Stimulated activated CD4-positive, alpha-beta T cell treated with anti-CD3 and anti-CD28 coated beads, Interleukin-15, amount 100 ng/mL, for 48 hours (primary cell): Measurements from ENCODE around the gene SPAG9.
"Not testable (repeated sequence)": the region's sequence is repeated elsewhere in the genome, so short reads cannot be mapped to it uniquely, and the experiment has no call there.

Source experiments
- DNase-seq, 2 donors: peaks; one replicate each; pipeline ENCODE4 v3.0.0-alpha.2; 2020; ENCODE audit warnings: low read depth in 2 of 2

Gene SPAG9

DNA sequence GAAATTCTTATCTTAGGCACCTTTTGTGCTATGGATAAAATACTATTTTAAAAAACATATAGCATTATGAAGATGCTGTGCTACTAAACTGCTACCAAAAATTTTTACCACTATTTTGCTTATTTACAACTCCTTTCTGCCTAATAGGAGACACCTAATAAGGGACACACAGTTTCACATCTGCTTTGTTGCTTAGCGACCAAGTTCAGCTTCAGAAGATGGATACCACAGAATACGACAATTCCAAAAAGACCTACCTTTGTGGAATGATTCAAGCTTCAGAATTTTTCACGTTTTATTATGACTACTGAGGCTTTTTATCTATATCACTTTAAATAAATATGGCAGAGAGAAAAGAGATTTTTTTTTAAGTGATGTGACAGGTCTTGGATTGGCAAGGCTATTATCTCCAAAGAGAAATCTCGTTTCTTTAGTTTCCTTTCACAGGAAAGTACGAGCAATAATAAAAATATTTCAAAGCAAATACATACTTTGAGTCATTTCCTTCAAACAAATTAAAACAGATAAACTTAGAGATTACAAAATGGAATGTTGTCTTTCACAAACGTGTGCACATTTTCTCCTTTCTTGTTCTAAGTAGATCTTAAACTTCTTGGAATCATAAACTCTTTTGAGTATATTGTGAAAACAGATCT, 35.4 kb downstream of the SPAG9 start:
- no peak for DNase-seq

DNA sequence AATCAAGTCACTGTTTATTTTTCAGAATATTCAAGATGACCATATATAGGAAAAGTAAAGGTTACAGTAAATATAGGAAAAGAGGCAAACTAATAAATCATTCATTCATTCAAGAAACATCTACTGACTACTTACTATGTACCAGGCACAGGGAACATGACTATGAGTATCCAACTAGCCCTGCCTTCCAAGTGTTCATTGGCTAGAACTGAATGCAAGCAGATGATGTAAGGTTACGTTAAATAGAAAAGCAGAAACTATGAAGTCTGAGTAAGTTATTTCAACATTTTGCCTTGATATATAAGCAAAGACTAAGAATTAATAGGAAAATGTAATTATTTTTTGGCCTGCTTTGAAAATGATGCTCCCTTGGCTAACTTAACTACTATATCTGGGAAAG, 36.7 kb downstream of the SPAG9 start:
- no peak for DNase-seq

DNA sequence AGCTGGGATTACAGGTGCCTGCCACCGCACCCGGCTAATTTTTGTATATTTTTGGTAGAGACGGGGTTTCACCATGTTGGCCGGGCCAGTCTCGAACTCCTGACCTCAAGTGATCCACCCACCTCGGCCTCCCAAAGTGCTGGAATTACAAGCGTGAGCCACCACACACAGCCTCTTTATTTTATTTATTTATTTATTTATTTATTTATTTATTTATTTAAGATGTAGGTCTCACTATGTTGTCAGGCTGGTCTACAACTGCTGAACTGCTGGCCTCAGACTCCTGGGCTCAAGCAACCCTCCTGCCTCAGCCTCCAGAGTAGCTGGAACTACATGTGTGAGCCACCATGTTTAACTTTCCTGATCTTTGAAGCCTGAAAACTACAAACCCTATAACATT, 37.3 kb downstream of the SPAG9 start:
- DNase-seq = not testable (repeated sequence)

DNA sequence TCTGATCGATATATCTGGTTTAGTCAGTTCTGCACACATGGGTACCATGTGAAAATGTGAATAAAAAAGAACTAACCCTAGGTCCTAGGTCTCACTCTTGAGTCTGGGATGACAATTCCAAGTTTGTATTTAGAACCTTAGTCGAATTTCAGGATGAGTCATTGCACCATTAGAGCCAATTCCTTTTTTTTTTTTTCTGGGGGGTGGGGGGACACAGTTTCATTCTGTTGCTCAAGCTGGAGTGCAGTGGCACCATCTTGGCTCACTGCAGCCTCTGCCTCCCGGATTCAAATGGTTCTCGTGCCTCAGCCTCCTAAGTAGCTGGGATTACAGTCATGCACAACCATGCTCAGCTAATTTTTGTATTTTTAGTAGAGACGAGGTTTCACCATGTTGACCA, 41.6 kb downstream of the SPAG9 start:
- DNase-seq = no peak

DNA sequence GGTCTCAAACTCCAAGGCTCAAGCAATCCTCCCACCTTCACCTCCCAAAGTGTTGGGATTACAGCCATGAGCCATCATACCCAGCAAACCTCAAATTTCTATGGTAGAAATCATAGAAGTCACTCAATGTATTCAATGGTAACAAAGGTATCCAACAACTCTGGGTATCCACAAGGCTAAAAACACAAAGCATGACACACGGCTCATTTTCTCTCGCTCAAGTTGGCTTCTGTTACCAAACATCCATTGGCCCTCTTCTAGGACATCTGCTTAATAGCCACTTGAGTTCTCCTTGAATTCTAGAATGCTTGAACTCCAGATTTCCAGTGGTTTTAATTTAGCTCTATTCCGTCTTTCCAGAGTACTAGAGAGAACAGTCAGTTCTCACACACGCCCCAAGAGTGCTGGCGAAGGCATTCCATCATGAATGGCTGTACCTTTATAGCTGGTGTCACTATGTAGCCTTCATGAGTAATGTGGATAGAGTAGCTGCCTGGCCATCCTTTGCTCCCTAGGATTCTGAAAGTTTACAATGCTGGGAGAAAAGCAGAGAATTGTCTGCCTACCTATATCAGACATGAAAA, 42.6 kb downstream of the SPAG9 start:
- no peak for DNase-seq

DNA sequence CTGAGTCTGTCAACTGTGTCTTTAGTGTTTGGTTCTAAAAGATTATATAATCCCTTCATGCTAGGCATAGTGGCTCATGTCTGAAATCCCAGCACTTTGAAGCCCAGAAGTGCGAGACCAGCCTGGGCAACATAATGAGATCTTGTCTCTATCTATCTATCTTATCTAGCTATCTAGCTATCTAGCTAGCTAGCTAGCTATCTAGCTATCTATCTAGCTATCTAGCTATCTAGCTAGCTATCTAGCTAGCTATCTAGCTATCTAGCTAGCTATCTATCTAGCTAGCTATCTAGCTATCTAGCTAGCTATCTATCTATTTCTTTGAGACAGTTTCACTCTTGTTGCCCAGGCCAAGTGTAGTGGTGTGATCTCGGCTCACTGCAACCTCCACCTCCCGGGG, 43.8 kb downstream of the SPAG9 start:
- DNase-seq = no peak

DNA sequence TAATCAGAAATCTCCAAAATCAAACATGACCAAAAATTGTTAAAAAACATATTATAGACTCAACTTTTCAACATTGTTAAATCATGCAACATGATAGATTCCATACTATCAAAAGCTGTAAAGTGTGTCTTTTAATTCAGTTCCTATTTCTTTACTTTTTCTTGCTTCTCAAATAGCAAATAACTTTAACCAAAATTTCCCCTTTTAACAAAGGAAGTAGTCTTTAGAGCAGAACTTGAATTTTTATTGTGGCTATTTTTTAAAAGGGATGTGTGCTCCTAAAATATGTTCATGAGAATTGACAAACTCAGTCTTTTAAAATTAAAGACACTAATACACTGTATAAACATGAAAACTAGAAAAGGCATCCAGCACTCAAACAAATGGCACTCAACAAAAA, 49.1 kb downstream of the SPAG9 start:
- DNase-seq = no peak

DNA sequence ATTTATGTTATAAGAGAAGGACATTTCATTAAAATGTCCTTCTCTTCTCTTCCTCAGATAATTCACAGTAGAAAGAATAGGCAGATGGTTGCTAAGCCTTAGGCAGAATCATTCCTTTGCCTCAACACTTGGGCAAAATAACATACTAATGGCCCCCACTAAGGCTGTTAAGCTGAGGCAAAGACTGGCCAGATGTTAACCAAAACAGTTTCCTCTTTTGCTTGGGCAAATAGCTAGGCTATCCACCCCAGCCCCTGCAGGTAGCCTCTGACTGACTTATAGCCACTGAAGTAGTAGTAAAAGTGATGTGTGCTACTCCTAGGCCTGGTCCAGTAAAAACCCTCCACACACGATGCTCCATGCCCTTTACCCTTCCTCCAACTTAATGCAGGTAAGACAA, 55.2 kb downstream of the SPAG9 start:
- no peak for DNase-seq

DNA sequence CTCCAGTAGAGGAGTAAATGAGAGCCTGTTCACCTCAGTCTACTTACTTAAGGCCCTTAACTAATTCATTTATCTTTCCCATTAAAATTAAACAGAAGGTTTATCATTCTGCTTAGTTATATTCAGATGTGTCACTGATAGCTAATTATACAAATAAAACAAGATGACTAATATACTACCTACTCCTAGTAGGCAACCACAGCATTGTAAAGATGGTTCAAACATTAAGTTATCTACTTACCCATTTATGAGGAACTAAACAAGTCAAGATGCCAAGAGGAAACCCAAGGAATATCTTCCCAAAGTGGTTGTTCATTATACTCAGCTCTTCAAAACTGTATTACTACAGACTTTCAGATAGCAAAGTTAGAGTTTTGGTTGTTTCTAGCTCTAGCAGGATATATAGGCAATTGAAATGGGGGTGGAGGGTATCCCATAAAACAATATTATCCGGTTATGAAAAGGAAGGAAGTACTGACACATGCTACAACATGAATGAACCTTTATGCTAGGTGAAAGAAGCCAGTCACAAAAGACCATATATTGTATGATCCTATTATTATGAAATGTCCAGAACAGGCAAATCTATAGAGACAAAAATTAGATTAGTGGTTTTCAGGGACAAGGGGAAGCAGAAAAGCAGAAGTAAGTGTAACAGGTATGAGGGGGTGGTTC, 56.5 kb downstream of the SPAG9 start:
- no peak for DNase-seq

DNA sequence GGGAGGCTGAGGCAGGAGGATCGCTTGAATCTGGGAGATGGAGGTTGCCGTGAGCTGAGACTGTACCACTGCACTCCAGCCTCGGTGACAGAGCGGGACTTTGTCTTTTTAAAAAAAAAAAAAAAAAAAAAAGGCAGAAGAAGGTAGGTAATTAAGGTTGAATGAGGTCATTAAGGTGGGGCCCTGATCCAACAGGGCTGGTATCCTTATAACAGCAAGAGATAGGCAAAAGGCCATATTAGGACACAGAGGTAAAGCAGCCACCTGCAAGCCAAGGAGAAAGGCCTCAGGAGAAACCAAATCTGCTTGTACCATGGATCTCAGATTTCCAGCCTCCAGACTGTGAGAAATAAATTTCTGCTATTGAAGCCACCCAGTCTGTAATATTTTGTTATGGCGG, 60.3 kb downstream of the SPAG9 start:
- DNase-seq = no peak

DNA sequence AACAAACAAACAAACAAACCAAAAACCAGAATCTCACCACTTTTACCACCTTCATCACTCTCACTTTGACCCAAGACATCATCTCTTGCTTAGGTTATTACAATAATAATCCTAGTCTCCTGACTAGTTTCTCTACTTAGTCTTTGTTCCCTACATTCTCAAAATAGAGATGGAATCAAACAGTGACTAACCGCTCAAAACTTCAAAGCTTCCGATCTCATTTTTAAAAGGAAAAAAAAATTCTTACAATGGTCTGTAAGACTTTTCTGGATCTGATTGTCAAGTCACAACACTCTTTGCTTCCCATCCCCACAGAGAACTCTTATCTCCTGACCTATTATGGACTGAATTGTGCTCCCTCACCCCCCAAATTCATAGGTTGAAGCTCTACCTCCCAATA, 60.9 kb downstream of the SPAG9 start:
- DNase-seq = no peak

DNA sequence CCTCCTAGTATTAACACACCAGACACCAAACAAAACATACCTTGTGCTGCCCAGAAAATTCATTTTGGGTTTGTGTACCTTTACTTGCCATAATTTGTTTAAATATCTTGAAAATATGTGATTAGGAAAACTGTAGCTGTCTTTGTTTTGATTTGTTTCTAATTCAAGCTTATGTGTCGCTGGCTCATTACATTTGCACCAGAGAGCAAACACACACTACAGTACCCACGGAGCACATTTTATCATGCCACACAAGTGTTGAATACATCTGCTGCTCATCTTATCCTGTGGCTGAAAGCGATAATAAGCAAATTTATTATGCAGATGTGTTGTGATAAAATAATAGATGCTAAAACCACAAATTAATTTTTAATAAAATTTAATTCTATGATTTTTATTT, 63.1 kb downstream of the SPAG9 start:
- no peak for DNase-seq

DNA sequence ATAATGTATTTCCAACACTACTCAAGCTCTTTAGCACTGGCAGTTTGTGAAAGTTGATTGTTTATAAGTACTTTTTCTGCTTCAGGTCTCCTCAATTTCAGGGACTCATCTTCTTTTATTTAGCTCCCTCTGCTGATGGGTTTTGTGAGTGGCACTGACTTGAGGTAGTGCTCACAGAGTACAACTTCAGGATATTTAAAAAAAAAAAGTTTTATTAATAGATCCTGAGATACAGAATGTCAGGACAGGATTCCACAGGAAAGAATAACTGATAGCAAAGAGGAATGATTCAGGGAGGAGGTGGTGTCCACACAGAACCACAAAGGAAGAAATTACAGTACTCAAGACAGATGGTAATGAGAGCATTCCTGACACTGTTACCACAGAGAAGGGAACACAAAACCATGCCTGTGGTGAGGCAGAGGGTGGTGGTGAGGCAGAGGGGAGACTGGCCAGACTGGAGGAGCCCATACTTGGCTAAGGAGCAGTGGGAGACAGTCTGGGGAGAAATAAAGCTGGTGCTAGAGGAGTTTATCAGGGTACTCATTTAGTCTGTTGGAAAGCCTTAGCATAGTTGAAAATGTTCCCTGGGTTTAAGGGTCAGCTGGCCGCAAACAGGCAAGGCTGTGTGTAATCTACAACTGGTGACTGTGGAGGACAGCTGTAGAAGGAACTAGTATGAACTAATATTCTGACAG, 63.7 kb downstream of the SPAG9 start:
- DNase-seq = no peak

DNA sequence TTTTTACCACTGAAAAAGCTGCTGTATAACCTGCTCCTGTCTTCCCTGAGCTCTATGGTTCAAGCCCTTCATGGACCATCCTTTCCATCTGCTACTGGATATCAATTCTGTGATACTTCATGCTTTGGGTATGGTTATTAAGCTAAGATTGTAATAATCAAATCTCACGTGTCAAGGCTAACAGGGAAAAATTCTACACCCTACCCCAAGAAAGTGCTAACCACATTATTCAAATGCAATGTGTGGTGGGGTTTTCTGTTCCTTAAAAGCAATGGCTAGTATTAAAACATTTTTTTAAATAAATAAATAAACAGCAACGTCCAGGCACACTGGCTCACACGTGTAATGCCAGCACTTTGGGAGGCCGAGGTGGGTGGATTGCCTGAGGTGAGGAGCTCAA, 65.9 kb downstream of the SPAG9 start:
- DNase-seq = no peak

DNA sequence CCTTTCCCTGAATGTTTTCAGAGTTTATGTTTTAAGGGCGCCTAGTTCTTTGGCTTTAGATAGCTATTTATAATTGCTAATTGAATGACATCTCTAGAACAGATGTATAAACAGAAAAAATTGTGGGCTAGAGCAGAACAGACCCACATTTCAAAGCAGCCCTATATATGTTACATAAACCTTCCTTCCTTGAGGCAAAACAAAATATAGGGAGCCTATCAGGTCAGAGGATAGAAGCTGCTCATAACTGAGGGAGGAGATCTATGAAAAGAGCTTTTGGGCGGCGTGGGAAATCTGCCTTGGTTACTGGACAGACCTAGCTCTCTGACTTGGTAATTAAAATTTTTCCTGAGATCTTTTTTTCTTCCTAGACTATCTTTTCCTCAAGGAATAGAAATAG, 68.4 kb downstream of the SPAG9 start:
- no peak for DNase-seq

DNA sequence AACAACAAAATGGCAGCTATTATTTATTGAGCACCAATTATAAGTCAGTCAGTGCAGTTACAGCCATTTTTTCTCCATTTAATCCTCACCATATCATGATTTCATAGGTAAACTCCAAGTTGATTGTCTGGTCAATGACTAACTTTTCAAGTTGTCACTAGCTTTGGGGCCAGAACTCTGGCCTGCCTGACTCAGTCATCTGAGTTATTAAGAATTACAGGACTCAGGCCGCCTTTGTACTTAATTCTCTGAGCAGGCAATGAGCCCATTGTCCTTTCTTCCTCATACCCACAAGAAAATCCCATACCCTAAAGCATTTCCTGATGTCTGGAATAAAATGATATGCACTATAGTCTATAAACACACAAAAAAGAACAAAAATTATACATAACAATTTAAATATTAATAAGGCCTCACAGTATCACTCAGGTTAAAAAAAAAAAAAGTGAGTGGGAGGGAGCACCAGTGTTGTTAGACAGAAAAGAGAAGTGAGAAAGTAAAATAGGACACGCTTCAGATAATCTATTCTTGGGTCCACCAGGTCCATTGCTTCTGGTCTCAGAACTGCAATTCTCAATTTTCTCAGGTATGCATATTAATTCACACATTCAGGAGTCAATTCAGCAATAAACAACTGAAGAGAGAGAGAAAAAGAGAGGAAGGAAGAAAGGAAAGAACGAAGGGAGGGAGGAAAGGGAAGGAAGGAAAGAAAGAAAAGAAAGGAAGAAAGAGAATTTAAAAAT, 70.2 kb downstream of the SPAG9 start:
- DNase-seq = no peak

DNA sequence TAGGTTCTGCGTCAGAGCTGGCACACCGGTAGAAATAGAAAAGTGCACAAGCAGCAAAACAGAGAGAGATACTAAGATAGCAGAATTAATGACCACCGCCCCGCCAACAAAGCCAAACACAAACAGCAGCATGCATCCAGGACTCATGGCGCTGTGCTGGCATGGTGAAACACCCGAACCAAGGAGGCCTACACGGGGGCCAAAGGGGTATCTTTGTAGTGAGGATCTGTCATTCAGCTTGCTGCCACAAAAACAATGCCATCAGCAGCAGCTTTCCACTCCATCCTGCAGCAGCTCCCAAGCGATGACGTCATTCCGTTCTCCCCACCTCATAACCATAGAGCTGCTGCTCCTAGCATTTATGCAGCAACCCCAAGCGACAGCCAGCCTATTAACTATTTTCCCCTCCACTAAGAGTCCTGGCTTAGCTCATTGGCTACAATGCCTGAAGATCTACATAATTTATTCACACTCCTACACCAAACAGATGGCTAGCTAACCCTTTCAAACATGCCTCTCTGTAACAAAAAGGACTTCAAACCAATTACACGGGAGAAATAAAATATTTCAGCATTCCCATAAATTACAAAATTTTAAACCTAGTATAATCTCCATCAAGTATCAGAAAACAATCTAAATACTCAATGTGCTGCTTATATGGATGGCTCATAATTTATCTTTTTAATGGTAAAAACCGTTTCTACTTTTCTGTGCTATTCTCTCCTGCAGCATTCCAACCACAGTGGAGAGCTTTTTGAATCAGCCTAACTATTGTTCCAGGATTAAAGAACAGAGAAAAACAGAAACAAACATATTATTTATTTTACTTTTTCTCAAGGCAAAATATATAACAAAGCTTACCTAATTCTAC, 73.9 kb downstream of the SPAG9 start:
- no peak for DNase-seq

DNA sequence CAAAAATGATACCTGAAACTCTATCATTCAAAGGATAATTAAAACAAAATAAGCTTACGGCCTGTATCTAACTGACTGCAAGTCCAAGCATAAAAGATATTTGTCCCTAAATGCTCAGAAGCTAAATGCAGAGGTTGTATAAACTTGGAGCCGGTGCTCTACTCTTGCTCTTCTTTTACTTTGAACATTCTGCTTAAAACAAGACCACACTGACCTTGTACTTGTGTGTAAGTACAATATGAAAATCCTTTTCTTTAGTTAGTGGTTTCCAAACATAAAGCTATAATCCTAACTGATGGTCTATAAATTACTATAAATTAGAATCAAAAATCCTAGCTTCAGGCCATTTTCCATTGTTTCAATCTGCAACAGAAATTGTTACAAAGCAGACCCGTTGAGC, 74.6 kb downstream of the SPAG9 start:
- no peak for DNase-seq

DNA sequence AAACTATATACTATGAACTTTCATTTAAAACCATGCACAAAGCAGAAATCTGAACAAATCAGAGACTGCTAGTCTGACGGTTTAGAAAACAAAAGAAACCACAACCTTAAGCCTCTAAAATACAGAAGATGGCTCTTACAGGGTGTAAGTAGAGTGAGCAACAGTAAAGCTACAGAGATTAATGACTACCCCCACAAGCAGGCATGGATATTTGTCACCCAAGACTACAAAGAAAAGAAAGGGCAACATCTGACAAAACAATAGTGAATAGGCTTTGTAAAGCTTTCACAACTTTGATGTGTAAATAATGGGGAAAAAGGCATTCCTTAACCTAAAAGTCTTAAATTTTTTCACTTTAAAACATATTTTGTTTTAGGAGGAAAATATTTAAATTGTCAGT, 75.0 kb downstream of the SPAG9 start:
- DNase-seq = no peak

DNA sequence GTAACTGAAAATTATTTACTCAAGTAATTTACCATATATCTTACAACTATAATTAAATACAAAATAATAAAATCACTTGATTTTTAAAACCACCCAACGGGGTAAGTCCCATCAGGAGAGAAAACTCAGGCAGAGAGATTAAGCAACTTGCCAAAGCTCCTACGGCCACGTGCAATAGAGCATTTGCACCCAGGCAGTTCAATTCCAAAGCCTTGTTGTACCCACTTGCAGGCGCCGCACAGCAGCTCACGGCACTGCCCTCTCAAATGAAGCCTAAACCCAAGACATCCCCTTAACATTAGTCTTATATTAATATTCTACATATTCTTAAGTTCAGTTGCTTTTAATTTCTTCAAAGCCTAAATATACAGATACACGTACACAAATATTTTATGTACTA, 75.7 kb downstream of the SPAG9 start:
- no peak for DNase-seq

DNA sequence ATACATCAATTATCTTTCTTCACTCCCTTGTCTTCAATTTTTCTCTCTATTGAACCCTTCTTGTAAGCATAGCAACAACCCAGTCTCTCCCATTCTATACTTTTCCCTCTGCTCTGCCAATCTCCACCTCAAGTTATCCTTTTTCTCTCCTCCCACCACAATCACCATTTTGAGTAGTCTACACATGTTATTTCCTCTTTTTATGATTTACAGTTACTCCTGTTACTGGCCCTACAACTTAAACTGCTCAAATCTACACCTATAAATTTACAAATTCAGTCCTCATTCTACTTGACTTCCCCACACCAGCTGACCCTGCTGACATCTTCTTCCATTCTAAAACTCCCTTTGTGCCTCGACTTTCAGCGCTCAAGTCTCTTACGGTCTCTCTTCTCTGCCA, 84.6 kb downstream of the SPAG9 start:
- DNase-seq = no peak
